NCI-H526 (cell line): Measurements from ENCODE around the gene VWA8.

Experiments
- DNase-seq, 2 experiments: peaks; one replicate each; lab custom pipeline; 2025; lab: John Stamatoyannopoulos, UW

VWA8 gene

GRCh38 chr13:41614671-41615527, 346.0 kb downstream of the VWA8 start:
- no peak for DNase-seq

GRCh38 chr13:41613984-41614661, 346.8 kb downstream of the VWA8 start:
- DNase-seq, result no peak

- DNase-seq, result no peak
Measured at GRCh38 chr13:41613471-41613870, 347.4 kb downstream of the VWA8 start.

GRCh38 chr13:41611385-41611784, 349.5 kb downstream of the VWA8 start:
- no peak for DNase-seq

- DNase-seq, result no peak
Measured at GRCh38 chr13:41610404-41610803, 350.5 kb downstream of the VWA8 start.

- DNase-seq, result no peak
Measured at GRCh38 chr13:41609828-41610227, 351.1 kb downstream of the VWA8 start.

GRCh38 chr13:41608839-41609177, 352.1 kb downstream of the VWA8 start:
- DNase-seq, result no peak

GRCh38 chr13:41608111-41608838, 352.6 kb downstream of the VWA8 start:
- no peak for DNase-seq

- no peak for DNase-seq
Measured at GRCh38 chr13:41606646-41607045, 354.3 kb downstream of the VWA8 start.

- no peak for DNase-seq
Measured at GRCh38 chr13:41605319-41606285, 355.3 kb downstream of the VWA8 start.

- DNase-seq, result no peak
Measured at GRCh38 chr13:41603917-41604316, 357.0 kb downstream of the VWA8 start.

GRCh38 chr13:41601718-41602445, 359.0 kb downstream of the VWA8 start:
- DNase-seq, result no peak

GRCh38 chr13:41599619-41600018, 361.3 kb downstream of the VWA8 start:
- DNase-seq, result no peak

GRCh38 chr13:41597348-41598041, 363.4 kb downstream of the VWA8 start:
- no peak for DNase-seq

GRCh38 chr13:41596190-41596589, 364.7 kb downstream of the VWA8 start:
- no peak for DNase-seq

GRCh38 chr13:41595298-41595697, 365.6 kb downstream of the VWA8 start:
- DNase-seq, result no peak

GRCh38 chr13:41590643-41591042, 370.3 kb downstream of the VWA8 start:
- DNase-seq, result peak in 1 of 2 experiments; percentile 26

GRCh38 chr13:41590122-41590521, 370.8 kb downstream of the VWA8 start:
- peak in 1 of 2 experiments; percentile 18 for DNase-seq

GRCh38 chr13:41589434-41589833, 371.5 kb downstream of the VWA8 start:
- DNase-seq, result no peak

GRCh38 chr13:41588899-41589298, 372.0 kb downstream of the VWA8 start:
- DNase-seq, result no peak
